ENCODE results near the gene CCDC182. TPM values are rescaled to one million over a fixed set of nuclear protein-coding genes. Genes with fewer than 3 reads are reported as not detected.
A peak's percentile ranks its signal among the peaks of the same experiment; 100 is the strongest.

CCDC182 gene
- total and polyA plus RNA-seq, 4 experiments from 2014 or later: not detected

DNA sequence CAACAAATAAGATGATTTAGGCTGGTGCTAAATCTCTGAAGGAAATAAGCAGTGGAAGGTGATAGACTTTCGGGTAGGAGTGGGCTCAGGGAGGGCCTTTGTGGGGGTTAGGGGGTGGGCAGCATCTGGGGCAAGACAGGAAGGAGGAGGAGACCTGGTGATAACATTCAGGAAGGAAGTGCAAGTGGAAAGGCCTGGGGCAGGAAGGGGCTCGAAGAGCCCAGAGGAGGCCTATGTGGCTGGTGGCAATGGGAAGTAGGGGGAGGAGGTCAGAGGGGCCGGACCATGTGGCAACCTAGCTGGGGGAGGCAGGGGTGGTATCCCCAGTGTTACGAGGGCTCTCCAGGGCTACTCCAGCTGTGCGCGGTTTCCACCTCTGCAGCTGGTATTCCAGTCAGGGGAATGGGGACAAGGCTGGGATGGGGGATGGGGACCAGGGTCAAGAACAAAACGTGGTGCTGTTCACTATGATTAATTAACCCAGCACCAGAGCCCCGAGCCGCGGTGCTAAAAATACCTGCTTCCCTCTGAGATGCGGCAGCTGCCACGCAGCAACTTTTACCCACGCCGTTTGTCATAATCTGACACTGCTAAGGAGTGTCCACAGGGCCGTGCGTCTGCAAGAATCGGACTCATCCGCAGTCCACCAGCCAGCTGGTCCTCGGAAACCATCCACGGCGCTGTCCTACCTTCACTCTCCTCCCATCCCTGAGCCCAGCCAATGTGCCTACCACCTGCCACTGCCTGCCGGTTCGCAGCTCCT, 5.2 kb upstream of the CCDC182 start:
- H3K27ac Mint-ChIP-seq: peak overlapping the region in 1 of 7 donors; percentile 4
- intact Hi-C loops (cut with micrococcal nuclease): no loop called here
- H3K27ac ChIP-seq (ENCODE audit: low read depth, low read length): no peak overlapping the region
- ChIA-PET CTCF (ENCODE audit: partially characterized antibody) (interaction anchor here (1.0 to 3.4 kb wide), 2 partner anchors 78 to 507 kb away, joined by 3 to 20 read pairs; no protein-coding TSS in a partner anchor), POLR2A (ENCODE audit: partially characterized antibody) (no interaction called here)
- H3K4me3 Mint-ChIP-seq: no peak overlapping the region
- no peaks in the 10 kb centered on the region for H3K36me3 ChIP-seq (ENCODE audit: insufficient read depth, low read length)
- no peaks in the 10 kb centered on the region for H3K4me1 ChIP-seq (ENCODE audit: insufficient read depth, low read length)
- DNase-seq: no peak
- H3K27me3 ChIP-seq (ENCODE audit: insufficient read depth, low read length): no peaks in the 10 kb centered on the region
- H3K36me3 Mint-ChIP-seq: no peaks in the 10 kb centered on the region
- H3K9me3 ChIP-seq (ENCODE audit: control insufficient read depth in 1 of 2, low read length in 2 of 2): no peaks in the 10 kb centered on the region
- no peaks in the 10 kb centered on the region for H3K9me3 Mint-ChIP-seq
- H3K4me1 Mint-ChIP-seq: peaks cover 0 to 1% (median 0%) of the 10 kb centered on the region in 4 donors
- H3K27me3 Mint-ChIP-seq: peaks cover 3 to 5% of the 10 kb centered on the region in 2 donors
- H3K4me3 ChIP-seq (ENCODE audit: low read length in 2 of 2): no peak overlapping the region

DNA sequence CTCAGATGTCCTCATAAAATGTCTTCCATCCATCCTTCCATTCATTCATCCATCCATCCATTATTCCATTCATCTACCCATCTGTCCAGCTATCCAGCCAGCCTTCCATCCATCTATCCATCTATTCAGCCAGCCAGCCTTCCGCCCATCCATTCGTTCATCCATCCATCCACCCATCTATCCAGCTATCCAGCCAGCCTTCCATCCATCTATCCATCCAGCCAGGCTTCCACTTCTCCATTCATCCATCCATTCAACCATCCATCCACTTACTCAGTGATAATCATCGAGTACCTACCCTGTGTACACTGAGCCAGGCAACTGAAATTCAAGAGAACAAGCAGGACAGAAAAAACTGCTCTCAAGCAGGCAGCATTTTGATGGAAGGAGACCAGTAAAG, 4.6 kb upstream of the CCDC182 start:
- ChIA-PET POLR2A (ENCODE audit: partially characterized antibody) (no interaction called here), CTCF (ENCODE audit: partially characterized antibody) (interaction anchor here (0.9 to 3.4 kb wide), 4 partner anchors 33 to 506 kb away, joined by 3 to 20 read pairs (median 5); no protein-coding TSS in a partner anchor)
- Mint-ChIP-seq H3K36me3 (no peaks in the 10 kb centered on the region), H3K4me1 (peaks cover 0 to 1% (median 0%) of the 10 kb centered on the region in 4 donors), H3K27ac (peak overlapping the region in 3 of 7 donors; percentile 4 to 77 (median 18)), H3K9me3 (no peaks in the 10 kb centered on the region), H3K27me3 (peaks cover 3 to 5% of the 10 kb centered on the region in 2 donors), H3K4me3 (no peak overlapping the region)
- no peaks in the 10 kb centered on the region for H3K9me3 ChIP-seq (ENCODE audit: control insufficient read depth in 1 of 2, low read length in 2 of 2)
- H3K4me3 ChIP-seq (ENCODE audit: low read length in 2 of 2): no peak overlapping the region
- no peak overlapping the region for H3K27ac ChIP-seq (ENCODE audit: low read depth, low read length)
- no peaks in the 10 kb centered on the region for H3K27me3 ChIP-seq (ENCODE audit: insufficient read depth, low read length)
- H3K4me1 ChIP-seq (ENCODE audit: insufficient read depth, low read length): no peaks in the 10 kb centered on the region
- DNase-seq: no peak
- intact Hi-C loops (cut with micrococcal nuclease): loop anchor here (5.0 kb wide), 2 partner anchors 248 to 492 kb away; partner anchors contain the start of gene MSI2
- no peaks in the 10 kb centered on the region for H3K36me3 ChIP-seq (ENCODE audit: insufficient read depth, low read length)

DNA sequence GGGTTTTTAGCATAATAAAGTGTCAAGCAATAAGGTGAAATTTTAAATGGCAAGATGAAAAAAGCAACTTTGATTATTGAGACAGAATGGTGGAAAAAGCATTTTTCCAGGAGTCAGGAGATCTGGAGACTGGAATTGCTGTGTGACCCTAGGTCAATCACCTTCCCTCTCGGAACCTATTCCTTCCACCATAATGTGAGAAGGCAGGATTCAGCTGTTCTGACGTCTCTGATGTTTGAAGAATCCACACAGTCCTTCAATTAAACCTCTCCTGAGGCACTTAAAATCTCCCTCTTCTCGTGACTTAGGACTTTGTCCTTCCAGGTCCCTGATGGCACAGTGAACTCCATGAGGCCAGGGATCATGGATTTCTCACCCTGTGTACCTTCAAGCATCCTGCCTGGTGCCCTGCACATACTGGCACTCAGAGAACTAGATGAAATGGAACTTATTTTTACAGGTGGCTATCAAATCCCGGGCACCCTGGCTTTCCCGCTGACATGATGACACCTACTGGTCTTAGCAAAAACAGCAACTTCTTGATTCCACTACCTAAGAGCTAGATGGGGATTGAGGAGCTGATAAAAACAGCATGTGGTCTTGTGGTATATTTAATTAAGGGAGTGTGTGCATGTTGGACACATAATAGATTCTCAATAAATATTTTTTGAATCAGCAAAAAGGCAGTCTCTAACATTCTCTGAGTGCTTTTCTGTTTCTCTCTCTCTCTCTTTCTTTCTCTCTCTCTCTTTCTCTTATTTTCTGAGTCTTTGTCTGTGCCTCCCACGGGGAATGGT, 2.3 kb upstream of the CCDC182 start:
- peak; percentile 45 to 57 (median 49) for DNase-seq
- ChIA-PET CTCF (ENCODE audit: partially characterized antibody) (interaction anchor here (0.7 to 3.1 kb wide), 17 partner anchors 10 to 619 kb away, joined by 3 to 48 read pairs (median 5); no protein-coding TSS in a partner anchor), POLR2A (ENCODE audit: partially characterized antibody) (no interaction called here)
- no peaks in the 10 kb centered on the region for H3K4me1 ChIP-seq (ENCODE audit: insufficient read depth, low read length)
- no peaks in the 10 kb centered on the region for H3K9me3 Mint-ChIP-seq
- no peaks in the 10 kb centered on the region for H3K9me3 ChIP-seq (ENCODE audit: control insufficient read depth in 1 of 2, low read length in 2 of 2)
- intact Hi-C loops (cut with micrococcal nuclease): loop anchor here (1.0 to 5.0 kb wide), 6 partner anchors 149 to 616 kb away; partner anchors contain the start of gene MSI2
- no peaks in the 10 kb centered on the region for H3K36me3 ChIP-seq (ENCODE audit: insufficient read depth, low read length)
- no peak overlapping the region for H3K27ac ChIP-seq (ENCODE audit: low read depth, low read length)
- peaks cover 3 to 9% of the 10 kb centered on the region in 2 donors for H3K27me3 Mint-ChIP-seq
- peak overlapping the region in 1 of 7 donors; percentile 37 for H3K27ac Mint-ChIP-seq
- H3K4me3 Mint-ChIP-seq: no peak overlapping the region
- peaks cover 0 to 1% (median 0%) of the 10 kb centered on the region in 4 donors for H3K4me1 Mint-ChIP-seq
- no peak overlapping the region for H3K4me3 ChIP-seq (ENCODE audit: low read length in 2 of 2)
- no peaks in the 10 kb centered on the region for H3K36me3 Mint-ChIP-seq
- H3K27me3 ChIP-seq (ENCODE audit: insufficient read depth, low read length): no peaks in the 10 kb centered on the region

DNA sequence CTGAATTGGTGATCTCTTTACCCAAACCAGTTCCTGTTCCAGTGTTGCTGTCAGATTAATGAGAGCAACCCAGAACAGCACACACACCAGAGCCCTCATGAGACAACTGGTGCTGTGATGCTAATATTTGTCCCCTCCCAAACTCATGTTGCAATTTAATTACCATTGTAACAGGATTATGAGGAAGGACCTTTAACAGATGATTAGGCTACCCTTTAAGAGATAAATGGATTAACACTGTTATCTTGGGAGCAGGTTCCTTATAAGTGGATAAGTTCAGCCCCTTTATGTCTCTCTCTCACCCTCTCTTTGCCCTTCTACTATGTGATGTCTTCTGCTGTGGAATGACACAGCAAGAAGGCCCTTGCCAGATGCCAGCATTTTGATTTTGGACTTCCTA, 1.1 kb upstream of the CCDC182 start:
- peaks cover 0 to 1% (median 0%) of the 10 kb centered on the region in 4 donors for H3K4me1 Mint-ChIP-seq
- H3K4me1 ChIP-seq (ENCODE audit: insufficient read depth, low read length): no peaks in the 10 kb centered on the region
- no peaks in the 10 kb centered on the region for H3K36me3 Mint-ChIP-seq
- POLR2A ChIA-PET (ENCODE audit: partially characterized antibody): no interaction called here
- intact Hi-C loops (cut with micrococcal nuclease): loop anchor here (2.0 to 5.0 kb wide), 3 partner anchors 251 to 489 kb away; partner anchors contain the start of gene MSI2
- H3K36me3 ChIP-seq (ENCODE audit: insufficient read depth, low read length): no peaks in the 10 kb centered on the region
- H3K9me3 ChIP-seq (ENCODE audit: control insufficient read depth in 1 of 2, low read length in 2 of 2): no peaks in the 10 kb centered on the region
- H3K27me3 ChIP-seq (ENCODE audit: insufficient read depth, low read length): no peaks in the 10 kb centered on the region
- CTCF ChIA-PET (ENCODE audit: partially characterized antibody): interaction anchor here (0.7 to 3.1 kb wide), 4 partner anchors 13 to 617 kb away, joined by 3 to 48 read pairs (median 13); no protein-coding TSS in a partner anchor
- DNase-seq: no peak
- no peaks in the 10 kb centered on the region for H3K9me3 Mint-ChIP-seq
- H3K27me3 Mint-ChIP-seq: peaks cover 3 to 10% of the 10 kb centered on the region in 2 donors
- no peak overlapping the region for H3K4me3 ChIP-seq (ENCODE audit: low read length in 2 of 2)
- H3K27ac ChIP-seq (ENCODE audit: low read depth, low read length): no peak overlapping the region
- H3K4me3 Mint-ChIP-seq: no peak overlapping the region
- no peak overlapping the region for H3K27ac Mint-ChIP-seq

- no peaks in the 10 kb centered on the region for H3K27me3 ChIP-seq (ENCODE audit: insufficient read depth, low read length)
- H3K9me3 ChIP-seq (ENCODE audit: control insufficient read depth in 1 of 2, low read length in 2 of 2): no peaks in the 10 kb centered on the region
- peaks cover 3 to 10% of the 10 kb centered on the region in 2 donors for H3K27me3 Mint-ChIP-seq
- H3K4me1 Mint-ChIP-seq: peaks cover 0 to 6% (median 2%) of the 10 kb centered on the region in 4 donors
- CTCF ChIA-PET (ENCODE audit: partially characterized antibody): interaction anchor here (3.1 to 3.7 kb wide), 2 partner anchors 147 to 501 kb away, joined by 20 to 22 read pairs; no protein-coding TSS in a partner anchor
- no peak for DNase-seq
- H3K4me1 ChIP-seq (ENCODE audit: insufficient read depth, low read length): no peaks in the 10 kb centered on the region
- no peaks in the 10 kb centered on the region for H3K9me3 Mint-ChIP-seq
- no peak overlapping the region for H3K27ac ChIP-seq (ENCODE audit: low read depth, low read length)
- no peak overlapping the region for H3K27ac Mint-ChIP-seq
- intact Hi-C loops (cut with micrococcal nuclease): loop anchor here (5.0 kb wide), 2 partner anchors 253 to 487 kb away; partner anchors contain the start of gene MSI2
- no peaks in the 10 kb centered on the region for H3K36me3 Mint-ChIP-seq
- H3K4me3 Mint-ChIP-seq: no peak overlapping the region
- POLR2A ChIA-PET (ENCODE audit: partially characterized antibody): no interaction called here
- no peaks in the 10 kb centered on the region for H3K36me3 ChIP-seq (ENCODE audit: insufficient read depth, low read length)
- no peak overlapping the region for H3K4me3 ChIP-seq (ENCODE audit: low read length in 2 of 2)
Measured at GRCh38 chr17:57744195-57745170, 616 bp downstream of the CCDC182 start.

- POLR2A ChIA-PET (ENCODE audit: partially characterized antibody): no interaction called here
- H3K27ac ChIP-seq (ENCODE audit: low read depth, low read length): no peak overlapping the region
- CTCF ChIA-PET (ENCODE audit: partially characterized antibody): interaction anchor here (0.7 to 2.4 kb wide), 9 partner anchors 8 to 612 kb away, joined by 3 to 8 read pairs (median 4); no protein-coding TSS in a partner anchor
- Mint-ChIP-seq H3K27me3 (peaks cover 0 to 7% of the 10 kb centered on the region in 2 donors), H3K4me3 (no peak overlapping the region), H3K36me3 (no peaks in the 10 kb centered on the region), H3K4me1 (peaks cover 0 to 6% (median 2%) of the 10 kb centered on the region in 4 donors), H3K9me3 (no peaks in the 10 kb centered on the region), H3K27ac (no peak overlapping the region)
- no peak overlapping the region for H3K4me3 ChIP-seq (ENCODE audit: low read length in 2 of 2)
- no peaks in the 10 kb centered on the region for H3K36me3 ChIP-seq (ENCODE audit: insufficient read depth, low read length)
- no peak for DNase-seq
- intact Hi-C loops (cut with micrococcal nuclease): loop anchor here (1.0 kb wide), 1 partner anchor 141 kb away; no protein-coding TSS in a partner anchor
- H3K9me3 ChIP-seq (ENCODE audit: control insufficient read depth in 1 of 2, low read length in 2 of 2): no peaks in the 10 kb centered on the region
- H3K4me1 ChIP-seq (ENCODE audit: insufficient read depth, low read length): no peaks in the 10 kb centered on the region
- no peaks in the 10 kb centered on the region for H3K27me3 ChIP-seq (ENCODE audit: insufficient read depth, low read length)
Measured at GRCh38 chr17:57740235-57740528, 4.9 kb downstream of the CCDC182 start.
